ENCODE data around the gene MCIDAS.

DNA sequence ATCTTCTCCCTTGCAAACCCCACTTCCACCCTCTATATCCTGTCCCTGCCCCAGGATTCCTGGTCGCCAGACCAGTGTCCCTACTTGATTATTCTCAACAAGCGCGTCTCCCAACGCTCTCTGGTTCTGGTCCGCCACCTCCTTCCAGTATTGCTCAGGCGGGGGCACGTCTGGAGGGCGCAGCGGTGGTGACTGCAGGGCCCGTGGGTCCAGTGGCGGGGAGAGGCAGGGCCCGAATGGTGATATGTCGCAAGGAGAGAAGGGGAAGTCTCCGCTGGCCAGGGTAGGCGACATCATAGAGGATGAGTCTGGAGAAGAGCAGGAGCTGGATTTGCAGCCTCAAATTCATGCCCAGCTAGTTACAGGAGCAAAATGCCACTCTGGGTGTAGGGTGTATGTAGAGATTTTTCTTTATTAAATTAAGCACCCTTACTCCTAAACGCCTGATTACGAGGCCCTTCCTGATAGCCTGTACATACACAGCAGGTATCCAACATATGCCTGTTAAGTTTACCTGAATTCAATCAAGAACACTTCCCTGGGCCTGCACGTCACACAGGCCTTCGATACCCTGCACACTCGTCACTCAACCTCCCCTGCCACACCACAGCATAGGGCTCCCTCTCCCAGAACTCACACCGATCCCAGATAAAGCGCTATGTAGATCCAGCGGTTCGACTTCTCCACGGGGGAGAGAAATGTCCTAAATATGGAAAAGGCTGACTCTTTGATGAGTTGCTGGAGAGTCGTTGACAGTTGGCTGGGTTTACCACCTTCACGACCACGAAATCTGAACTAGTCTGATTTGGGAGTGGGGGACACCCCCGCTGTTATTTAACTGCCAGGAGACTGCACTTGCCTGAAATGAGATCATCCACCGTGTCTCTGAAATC, 4.8 kb downstream of the MCIDAS start:
- TF ChIP-seq, protein P1, sequence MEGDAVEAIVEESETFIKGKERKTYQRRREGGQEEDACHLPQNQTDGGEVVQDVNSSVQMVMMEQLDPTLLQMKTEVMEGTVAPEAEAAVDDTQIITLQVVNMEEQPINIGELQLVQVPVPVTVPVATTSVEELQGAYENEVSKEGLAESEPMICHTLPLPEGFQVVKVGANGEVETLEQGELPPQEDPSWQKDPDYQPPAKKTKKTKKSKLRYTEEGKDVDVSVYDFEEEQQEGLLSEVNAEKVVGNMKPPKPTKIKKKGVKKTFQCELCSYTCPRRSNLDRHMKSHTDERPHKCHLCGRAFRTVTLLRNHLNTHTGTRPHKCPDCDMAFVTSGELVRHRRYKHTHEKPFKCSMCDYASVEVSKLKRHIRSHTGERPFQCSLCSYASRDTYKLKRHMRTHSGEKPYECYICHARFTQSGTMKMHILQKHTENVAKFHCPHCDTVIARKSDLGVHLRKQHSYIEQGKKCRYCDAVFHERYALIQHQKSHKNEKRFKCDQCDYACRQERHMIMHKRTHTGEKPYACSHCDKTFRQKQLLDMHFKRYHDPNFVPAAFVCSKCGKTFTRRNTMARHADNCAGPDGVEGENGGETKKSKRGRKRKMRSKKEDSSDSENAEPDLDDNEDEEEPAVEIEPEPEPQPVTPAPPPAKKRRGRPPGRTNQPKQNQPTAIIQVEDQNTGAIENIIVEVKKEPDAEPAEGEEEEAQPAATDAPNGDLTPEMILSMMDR (IDR thresholded peaks at IDR 0.05 in 4 of 5, conservative IDR thresholded peaks at IDR 0.05 in 1 of 5): no peak
- no peak for TF ChIP-seq POLR2A (IDR thresholded peaks at IDR 0.05)
